HFFc6 (cell line): ENCODE results near the gene LHB. TPM values are rescaled to one million over a fixed set of nuclear protein-coding genes. Genes with fewer than 3 reads are reported as not detected.

ENCODE experiments used
- DNase-seq: peaks from one replicate; pipeline ENCODE4 v3.0.0-alpha.2; 2018
- H3K27ac Mint-ChIP-seq: 2 replicates; pipeline ENCODE4 v1.8.0; 2020; ENCODE audit warnings: mild to moderate bottlenecking, mixed read lengths
- H3K27me3 Mint-ChIP-seq: 2 replicates; pipeline ENCODE4 v1.8.0; 2021; ENCODE audit warnings: mild to moderate bottlenecking, moderate library complexity, mixed read lengths; ENCODE audit not compliant: insufficient read depth
- H3K36me3 Mint-ChIP-seq: 2 replicates; pipeline ENCODE4 v1.8.0; 2021; ENCODE audit warnings: low read depth, mixed read lengths
- H3K4me1 Mint-ChIP-seq: 2 replicates; pipeline ENCODE4 v1.8.0; 2020; ENCODE audit warnings: low read depth, mixed read lengths
- H3K4me3 Mint-ChIP-seq: 2 replicates; pipeline ENCODE4 v1.8.0; 2020; ENCODE audit warnings: mild to moderate bottlenecking, moderate library complexity, mixed read lengths
- H3K9me3 Mint-ChIP-seq: 2 replicates; pipeline ENCODE4 v1.8.0; 2020; ENCODE audit warnings: mild to moderate bottlenecking, mixed read lengths
- CTCF ChIP-seq: fragments of 200-600 bp; sonication (generic); IDR thresholded peaks from 2 replicates; pipeline ENCODE4 v1.5.0; 2021; ENCODE audit warnings: antibody characterized with exemption, mild to moderate bottlenecking
- long read RNA-seq: library from polyadenylated mRNA; unstranded; transcript quantifications from one replicate; pipeline ENCODE4 v2.0.0, GENCODE V29; 2019
- total RNA-seq, 6 experiments: library from RNA; stranded (reverse); fragmentation: NEBNext Ultra II Directional; extraction: Animal tissue kit (Norgen Biotek cat#: 25700); gene quantifications; 2 replicates in 1 of 6; 3 replicates in 5 of 6; pipeline ENCODE4 v1.2.3, GENCODE V29; 2021

The LHB gene
- under 1 TPM in 1 of 6 experiments, not detected in 5; 0.46 TPM for total RNA-seq
- long read RNA-seq = 0 reads

GRCh38 chr19:49017041-49017665 is at the start of gene LHB:
Gene LHB, minus strand, starts transcription at chr19:49017091. Its CDS starts 10 bp downstream, at chr19:49017081.
- Mint-ChIP-seq H3K27me3 (no peaks in the 10 kb centered on the region; the same call in none of the 2 replicates), H3K27ac (no peak within 1 kb of the TSS), H3K4me3 (no peak within 1 kb of the TSS; the same call in 1 of the 2 replicates), H3K4me1 (peaks cover 31% of the 10 kb centered on the region), H3K9me3 (no peaks in the 10 kb centered on the region), H3K36me3 (peaks cover 17% of the 10 kb centered on the region)
- DNase-seq = no peak
- TF ChIP-seq CTCF = no peak

GRCh38 chr19:49065905-49066512 is 49.1 kb upstream of the LHB start:
- Mint-ChIP-seq H3K27ac (no peak overlapping the region; the same call in 1 of the 2 replicates), H3K4me1 (peaks cover 24% of the 10 kb centered on the region), H3K4me3 (no peak overlapping the region)

GRCh38 chr19:49064768-49065611 is 48.1 kb upstream of the LHB start, which contains the start of gene NTF4:
Gene NTF4, minus strand, starts transcription at chr19:49064818. Its CDS starts 2,821 bp downstream, at chr19:49061997.
- Mint-ChIP-seq H3K36me3 (peaks cover 23% of the 10 kb centered on the region), H3K27me3 (peaks cover 15% of the 10 kb centered on the region), H3K4me3 (no peak within 1 kb of the TSS; the same call in 1 of the 2 replicates), H3K9me3 (peaks cover 12% of the 10 kb centered on the region), H3K4me1 (peaks cover 29% of the 10 kb centered on the region), H3K27ac (no peak within 1 kb of the TSS; the same call in 1 of the 2 replicates)
- no peak for TF ChIP-seq CTCF
- DNase-seq = no peak

More at GRCh38 chr19:49065905-49066512, 49.1 kb upstream of the LHB start:
- Mint-ChIP-seq H3K36me3 (peaks cover 29% of the 10 kb centered on the region), H3K9me3 (peaks cover 17% of the 10 kb centered on the region), H3K27me3 (peaks cover 16% of the 10 kb centered on the region)
- DNase-seq = no peak
- no peak for TF ChIP-seq CTCF

- peaks cover 27% of the 10 kb centered on the region for H3K4me1 Mint-ChIP-seq
- H3K36me3 Mint-ChIP-seq = peaks cover 20% of the 10 kb centered on the region
- no peak overlapping the region for H3K27ac Mint-ChIP-seq
- H3K9me3 Mint-ChIP-seq = peaks cover 5% of the 10 kb centered on the region
- no peak for DNase-seq
- H3K27me3 Mint-ChIP-seq = peaks cover 15% of the 10 kb centered on the region
- no peak overlapping the region; the same call in 1 of the 2 replicates for H3K4me3 Mint-ChIP-seq
- no peak for TF ChIP-seq CTCF
These were observed 47.2 kb upstream of the LHB start for GRCh38 chr19:49064029-49064629.

- no peaks in the 10 kb centered on the region for H3K9me3 Mint-ChIP-seq
- peaks cover 13% of the 10 kb centered on the region for H3K27me3 Mint-ChIP-seq
- no peak for TF ChIP-seq CTCF
- H3K4me3 Mint-ChIP-seq = no peak overlapping the region
- H3K4me1 Mint-ChIP-seq = peaks cover 34% of the 10 kb centered on the region
- H3K27ac Mint-ChIP-seq = no peak overlapping the region
- peaks cover 10% of the 10 kb centered on the region for H3K36me3 Mint-ChIP-seq
- DNase-seq = no peak
These were observed 44.6 kb upstream of the LHB start for GRCh38 chr19:49061445-49061844.
